ENCODE data around the gene CDKN2B.

GRCh38 chr9:21993893-21994555 lies 15.1 kb downstream of the CDKN2B start, which contains the start of gene CDKN2A:
- TF ChIP-seq POLR2AphosphoS5 (IDR thresholded peaks at IDR 0.05; ENCODE audit: low read depth), result no peak
- peak; percentile 84 for TF ChIP-seq EZH2phosphoT487 (IDR thresholded peaks at IDR 0.05; ENCODE audit: unreplicated experiment)
- TF ChIP-seq REST (IDR thresholded peaks at IDR 0.05; ENCODE audit: unreplicated experiment), result no peak
- TF ChIP-seq EZH2 (IDR thresholded peaks at IDR 0.05; ENCODE audit: low read depth, unreplicated experiment), result peak; percentile 90
- TF ChIP-seq CTCF (conservative IDR thresholded peaks at IDR 0.05; ENCODE audit: low read depth in 2 of 2), result no peak
- TF ChIP-seq JUNB (IDR thresholded peaks at IDR 0.05; ENCODE audit: unreplicated experiment), result no peak
- no peak for TF ChIP-seq ZNF331 (CRISPR knock-in tag; IDR thresholded peaks at IDR 0.05; ENCODE audit: low read depth)
- TF ChIP-seq ETS1 (IDR thresholded peaks at IDR 0.05), result no peak
